IPS-18a (cell line): ENCODE results near the gene OGDHL.
"Not testable (repeated sequence)": the region's sequence is repeated elsewhere in the genome, so short reads cannot be mapped to it uniquely, and the experiment has no call there.

ENCODE experiments used
- H3K27ac ChIP-seq: one replicate; pipeline ENCODE4 v1.5.1; 2013; ENCODE audit warnings: low read length
- H3K27me3 ChIP-seq: one replicate; pipeline ENCODE4 v1.6.1; 2013; ENCODE audit warnings: mild to moderate bottlenecking, low read length; ENCODE audit not compliant: control insufficient read depth, insufficient read depth
- H3K36me3 ChIP-seq: one replicate; pipeline ENCODE4 v1.6.1; 2013; ENCODE audit warnings: low read depth, low read length; ENCODE audit not compliant: control insufficient read depth
- H3K4me1 ChIP-seq: one replicate; pipeline ENCODE4 v1.6.1; 2013; ENCODE audit warnings: low read depth, low read length; ENCODE audit not compliant: control insufficient read depth
- H3K4me3 ChIP-seq: one replicate; pipeline ENCODE4 v1.5.1; 2013; ENCODE audit warnings: low read length
- H3K9ac ChIP-seq: one replicate; pipeline ENCODE4 v1.6.1; 2013; ENCODE audit warnings: mild to moderate bottlenecking, low read length, moderate library complexity
- H3K9me3 ChIP-seq: one replicate; pipeline ENCODE4 v1.6.1; 2013; ENCODE audit warnings: low read depth, low read length; ENCODE audit not compliant: control insufficient read depth

OGDHL gene

DNA sequence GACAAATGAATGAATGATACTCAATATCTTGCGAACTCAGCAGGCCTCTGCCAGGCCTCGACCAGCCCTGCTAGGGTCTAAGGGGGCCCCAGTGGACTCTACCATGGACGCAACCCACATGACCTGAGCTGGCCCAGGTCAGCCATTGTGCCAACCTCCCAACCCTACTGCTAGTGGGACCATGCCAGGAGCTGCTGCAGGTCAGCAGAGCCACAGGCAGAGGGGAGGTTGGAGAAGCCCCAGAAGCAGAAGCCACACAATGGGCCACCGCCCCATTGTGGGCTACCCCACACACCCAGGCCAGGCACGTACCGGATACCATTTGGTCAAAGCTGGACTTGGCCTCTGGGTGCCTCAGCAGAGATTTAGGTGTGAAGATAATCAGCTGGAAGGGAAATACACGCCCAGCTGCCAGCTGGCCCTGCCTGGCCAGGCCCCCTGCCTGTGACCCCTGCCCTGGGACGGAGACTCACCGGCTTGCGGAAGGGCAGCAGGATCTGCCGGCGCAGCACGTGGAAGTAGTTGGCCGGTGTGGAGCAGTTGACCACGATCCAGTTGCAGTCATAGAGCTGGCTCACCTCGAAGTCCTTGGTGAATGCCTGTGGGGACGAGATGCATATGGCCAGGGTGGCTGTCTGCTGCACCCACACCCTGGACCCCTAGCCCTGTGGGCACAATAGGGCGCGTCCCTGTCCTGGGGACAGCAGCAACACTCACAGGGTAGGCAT is 24.5 kb downstream of the OGDHL start:
- Histone ChIP-seq H3K9me3 (no peaks in the 10 kb centered on the region), H3K4me1 (no peaks in the 10 kb centered on the region), H3K27ac (no peak overlapping the region), H3K27me3 (no peaks in the 10 kb centered on the region), H3K36me3 (peaks cover 16% of the 10 kb centered on the region), H3K4me3 (no peak overlapping the region), H3K9ac (no peak overlapping the region)

DNA sequence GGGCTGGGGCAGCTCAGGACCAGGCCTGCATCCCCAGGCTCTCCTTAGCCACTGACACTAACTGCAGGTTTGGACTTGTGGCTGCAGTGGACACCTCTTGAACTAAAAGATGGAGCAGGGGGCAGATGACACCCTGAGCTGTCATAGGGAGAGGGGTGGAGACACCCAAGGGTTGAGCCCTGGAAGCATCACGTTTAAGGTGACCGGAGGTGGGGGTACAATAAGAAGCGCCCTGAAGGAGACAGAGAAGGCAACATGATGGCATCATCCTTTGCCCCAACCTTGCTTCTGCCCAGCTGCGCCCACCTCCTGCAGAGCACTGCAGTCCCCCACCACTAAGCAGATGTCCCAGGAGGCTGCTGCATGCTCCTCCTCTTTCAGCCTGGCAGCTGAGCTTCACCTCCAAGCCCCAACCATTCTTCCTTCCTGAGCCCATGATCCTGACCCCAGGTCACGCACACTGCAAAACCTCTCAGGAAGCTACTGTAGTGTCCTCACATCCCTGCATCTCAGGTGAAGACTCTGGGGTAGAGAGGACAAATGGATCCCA is 25.5 kb downstream of the OGDHL start:
- Histone ChIP-seq H3K4me3 (no peak overlapping the region), H3K9me3 (no peaks in the 10 kb centered on the region), H3K9ac (no peak overlapping the region), H3K4me1 (no peaks in the 10 kb centered on the region), H3K27ac (no peak overlapping the region), H3K36me3 (peaks cover 16% of the 10 kb centered on the region), H3K27me3 (no peaks in the 10 kb centered on the region)

DNA sequence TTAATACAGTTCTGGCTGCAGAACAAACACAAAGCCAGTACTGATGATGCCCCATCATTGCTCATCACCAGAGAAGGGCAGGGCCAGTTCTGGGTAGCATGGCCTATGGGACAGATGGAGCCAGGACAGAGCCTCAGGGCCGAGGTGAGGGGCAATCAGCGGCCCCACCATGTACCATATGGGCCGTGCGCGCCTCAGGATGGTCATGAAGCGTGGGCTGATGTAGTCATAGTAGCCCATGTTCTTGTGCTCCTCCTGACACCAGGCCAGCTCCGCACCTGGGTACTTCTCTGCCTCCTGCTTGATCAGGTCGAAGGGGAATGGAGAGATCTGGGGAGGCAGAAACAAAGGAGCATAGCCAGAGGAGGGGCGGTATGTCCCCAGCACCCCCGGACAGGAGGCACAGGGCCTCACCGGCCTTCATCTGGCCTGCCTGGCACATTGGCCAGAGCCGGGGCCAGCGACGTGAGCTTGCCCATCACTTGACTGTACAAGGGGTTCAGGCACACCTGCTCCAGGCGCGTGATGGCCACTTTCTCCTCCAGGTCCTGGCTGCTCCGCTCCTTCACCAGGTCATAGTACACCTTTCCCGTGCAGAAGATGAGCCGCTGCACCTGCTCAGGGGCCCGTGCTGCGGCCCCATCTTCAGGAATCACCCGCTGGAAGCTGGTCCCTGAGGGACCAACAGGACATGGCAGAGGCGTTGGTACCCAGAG is 26.1 kb downstream of the OGDHL start:
- H3K9ac ChIP-seq: no peak overlapping the region
- H3K9me3 ChIP-seq: no peaks in the 10 kb centered on the region
- peaks cover 16% of the 10 kb centered on the region for H3K36me3 ChIP-seq
- no peak overlapping the region for H3K4me3 ChIP-seq
- no peaks in the 10 kb centered on the region for H3K4me1 ChIP-seq
- no peaks in the 10 kb centered on the region for H3K27me3 ChIP-seq
- H3K27ac ChIP-seq: no peak overlapping the region

DNA sequence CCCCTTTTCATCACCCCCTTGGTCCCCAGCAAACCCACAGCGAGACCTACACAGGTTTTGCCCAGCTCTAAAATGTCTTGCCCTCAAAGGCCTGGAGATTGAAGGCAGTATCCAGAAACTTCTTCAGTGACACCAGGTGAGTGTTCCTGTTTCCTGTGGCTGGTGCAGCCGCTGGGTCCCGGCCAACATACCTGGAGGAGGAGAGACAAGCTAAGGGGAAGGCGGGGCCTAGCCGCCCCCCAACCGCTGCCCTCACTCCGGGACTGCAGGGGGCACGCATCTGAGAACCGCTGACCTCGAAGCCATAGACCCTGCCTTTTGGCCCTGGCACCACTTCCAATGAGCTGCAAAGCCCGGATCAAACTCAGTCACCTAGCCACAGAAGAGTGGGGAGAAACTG is 27.0 kb downstream of the OGDHL start:
- Histone ChIP-seq H3K9me3 (no peaks in the 10 kb centered on the region), H3K27ac (no peak overlapping the region), H3K27me3 (no peaks in the 10 kb centered on the region), H3K4me3 (no peak overlapping the region), H3K36me3 (peaks cover 16% of the 10 kb centered on the region), H3K9ac (no peak overlapping the region), H3K4me1 (no peaks in the 10 kb centered on the region)

DNA sequence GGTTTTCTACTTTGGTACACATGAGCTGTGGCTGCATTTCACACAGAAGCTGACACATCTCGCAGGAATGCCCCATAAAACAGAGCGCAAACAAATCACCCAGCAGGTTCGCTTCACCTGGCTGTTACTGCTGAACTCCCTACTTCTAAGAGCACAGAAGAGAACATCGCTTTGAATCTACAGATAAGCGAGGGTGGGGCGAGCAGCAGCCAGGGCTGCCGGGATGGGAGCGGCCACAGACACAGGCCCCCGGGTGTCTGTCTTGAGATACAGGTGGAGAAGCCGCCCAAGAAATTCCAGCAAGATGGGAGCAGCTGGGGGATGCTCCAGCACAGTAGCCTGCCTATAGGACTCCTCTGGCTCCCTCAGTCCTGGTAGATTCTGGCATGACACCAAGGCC is 27.4 kb downstream of the OGDHL start:
- no peak overlapping the region for H3K9ac ChIP-seq
- peaks cover 16% of the 10 kb centered on the region for H3K36me3 ChIP-seq
- H3K9me3 ChIP-seq: no peaks in the 10 kb centered on the region
- H3K4me3 ChIP-seq: no peak overlapping the region
- H3K4me1 ChIP-seq: no peaks in the 10 kb centered on the region
- no peaks in the 10 kb centered on the region for H3K27me3 ChIP-seq
- H3K27ac ChIP-seq: no peak overlapping the region

DNA sequence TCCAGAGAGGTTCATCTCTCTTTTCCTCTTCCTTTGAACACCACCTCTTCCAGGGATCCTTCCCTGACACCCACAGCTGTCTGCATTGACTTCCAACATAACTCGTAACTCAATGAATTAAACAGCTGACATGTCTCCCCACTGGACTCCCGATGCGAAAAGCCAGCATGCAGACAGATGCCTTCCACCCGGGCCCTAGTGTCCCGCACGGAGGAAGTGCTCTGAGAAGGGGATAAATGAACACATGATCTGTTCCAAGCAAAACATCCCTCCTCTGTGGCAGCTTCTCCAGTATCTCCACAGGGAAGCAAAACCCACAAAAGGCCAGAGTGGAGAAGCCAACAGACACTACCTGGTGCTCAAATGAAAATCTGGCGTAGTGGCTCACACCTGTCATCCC is 28.3 kb downstream of the OGDHL start:
- Histone ChIP-seq H3K27ac (no peak overlapping the region), H3K9me3 (no peaks in the 10 kb centered on the region), H3K27me3 (no peaks in the 10 kb centered on the region), H3K36me3 (peaks cover 16% of the 10 kb centered on the region), H3K4me3 (no peak overlapping the region), H3K9ac (no peak overlapping the region), H3K4me1 (no peaks in the 10 kb centered on the region)

DNA sequence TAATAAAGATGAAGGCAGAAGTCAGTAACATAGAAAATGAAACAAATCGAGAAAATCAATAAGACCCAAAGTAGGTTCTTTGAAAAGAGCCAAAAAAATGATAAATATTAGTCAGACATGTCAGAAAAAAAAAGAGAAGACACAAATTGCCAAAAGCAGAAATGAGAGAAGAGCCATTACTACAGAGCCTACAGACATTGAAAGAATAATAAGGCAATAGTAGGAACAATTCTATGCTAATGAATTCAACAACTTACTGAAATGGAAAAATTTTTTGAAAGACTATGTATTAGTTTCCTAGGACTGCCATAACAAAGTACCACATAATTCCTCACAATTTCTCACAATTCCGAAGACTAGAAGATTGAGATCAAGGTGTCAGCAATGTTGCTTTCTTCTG is 35.5 kb downstream of the OGDHL start:
- Histone ChIP-seq H3K27ac (no peak overlapping the region), H3K9ac (no peak overlapping the region), H3K4me1 (no peaks in the 10 kb centered on the region), H3K4me3 (no peak overlapping the region), H3K9me3 (no peaks in the 10 kb centered on the region), H3K36me3 (no peaks in the 10 kb centered on the region), H3K27me3 (no peaks in the 10 kb centered on the region)

DNA sequence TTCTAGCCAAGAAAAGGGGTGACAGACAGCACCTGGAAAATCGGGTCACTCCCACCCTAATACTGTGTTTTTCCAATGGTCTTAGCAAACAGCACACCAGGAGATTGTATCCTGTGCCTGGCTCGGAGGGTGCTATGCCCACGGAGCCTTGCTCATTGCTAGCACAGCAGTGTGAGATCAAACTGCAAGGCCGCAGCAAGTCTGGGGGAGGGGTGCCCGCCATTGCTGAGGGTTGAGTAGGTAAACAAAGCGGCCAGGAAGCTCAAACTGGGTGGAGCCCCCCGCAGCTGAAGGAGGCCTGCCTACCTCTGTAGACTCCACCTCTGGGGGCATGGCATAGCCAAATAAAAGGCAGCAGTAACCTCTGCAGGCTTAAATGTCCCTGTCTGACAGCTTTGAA is 47.0 kb downstream of the OGDHL start:
- H3K9me3 ChIP-seq, H3K36me3 ChIP-seq, H3K27me3 ChIP-seq, H3K27ac ChIP-seq, H3K4me1 ChIP-seq, H3K9ac ChIP-seq, H3K4me3 ChIP-seq: not testable (repeated sequence)

DNA sequence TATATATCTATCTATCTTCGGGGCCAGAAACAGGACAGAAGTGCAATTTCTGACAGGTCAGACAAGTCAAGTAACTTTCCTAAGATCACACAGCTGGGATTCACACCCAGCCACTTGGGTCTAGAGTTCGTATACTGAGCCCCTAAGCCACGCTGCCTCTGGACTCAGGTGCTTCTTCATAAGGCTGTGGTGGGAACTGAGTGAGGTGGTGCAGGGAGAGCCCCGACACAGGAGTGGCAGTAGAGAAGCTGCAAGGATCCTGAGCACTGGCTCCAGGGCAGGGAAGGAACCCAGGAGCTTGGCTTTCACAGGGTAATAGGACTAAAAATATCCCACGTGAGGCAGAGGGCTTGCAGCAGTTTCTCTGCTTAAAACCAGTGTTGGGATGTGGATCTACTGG is 48.9 kb downstream of the OGDHL start:
- Histone ChIP-seq H3K4me1 (no peaks in the 10 kb centered on the region), H3K36me3 (no peaks in the 10 kb centered on the region), H3K27me3 (no peaks in the 10 kb centered on the region), H3K4me3 (no peak overlapping the region), H3K9me3 (peaks cover 7% of the 10 kb centered on the region), H3K9ac (no peak overlapping the region), H3K27ac (no peak overlapping the region)

DNA sequence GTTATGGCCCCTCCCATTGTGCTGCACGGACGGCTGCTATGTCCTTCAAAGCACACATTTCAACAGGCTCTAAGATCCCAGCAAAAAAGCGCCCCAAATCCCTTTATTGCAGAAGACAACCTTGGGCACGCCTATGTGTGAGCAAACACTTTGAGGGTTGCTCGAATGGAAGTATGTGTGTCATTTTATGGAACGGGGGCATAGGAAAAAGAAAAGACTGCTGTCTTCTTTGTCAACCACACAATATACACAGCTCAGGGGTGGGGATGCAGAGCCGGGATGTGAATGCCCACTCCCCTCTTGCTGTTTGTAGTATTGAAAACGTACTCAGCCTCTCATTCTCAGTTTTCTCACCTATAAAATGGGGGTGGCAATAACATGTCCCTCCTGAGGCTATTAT is 50.6 kb downstream of the OGDHL start:
- H3K4me3 ChIP-seq: no peak overlapping the region
- H3K4me1 ChIP-seq: no peaks in the 10 kb centered on the region
- H3K9ac ChIP-seq: no peak overlapping the region
- H3K9me3 ChIP-seq: peaks cover 7% of the 10 kb centered on the region
- no peak overlapping the region for H3K27ac ChIP-seq
- no peaks in the 10 kb centered on the region for H3K36me3 ChIP-seq
- H3K27me3 ChIP-seq: no peaks in the 10 kb centered on the region

DNA sequence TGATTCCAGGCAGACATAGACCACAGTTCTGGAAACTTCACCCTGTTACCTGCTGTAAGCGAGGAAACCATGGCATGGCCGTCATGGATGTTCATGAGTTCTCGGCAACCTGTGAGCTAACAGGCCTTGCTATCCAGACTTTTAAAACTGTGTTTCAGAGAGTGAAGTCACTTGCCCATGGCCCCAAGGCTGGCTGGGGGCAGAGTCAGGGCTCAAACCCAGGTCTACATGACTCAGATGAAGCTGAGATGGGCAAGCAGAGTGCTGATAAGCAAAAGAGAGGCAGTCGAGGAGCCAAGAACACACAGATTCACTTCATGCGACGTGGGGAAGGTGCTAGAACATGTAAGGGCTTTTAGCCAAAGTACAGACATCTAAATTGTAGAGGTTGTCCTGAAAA is 51.2 kb downstream of the OGDHL start:
- Histone ChIP-seq H3K27me3 (no peaks in the 10 kb centered on the region), H3K27ac (no peak overlapping the region), H3K9me3 (peaks cover 7% of the 10 kb centered on the region), H3K36me3 (no peaks in the 10 kb centered on the region), H3K9ac (no peak overlapping the region), H3K4me1 (no peaks in the 10 kb centered on the region), H3K4me3 (no peak overlapping the region)

DNA sequence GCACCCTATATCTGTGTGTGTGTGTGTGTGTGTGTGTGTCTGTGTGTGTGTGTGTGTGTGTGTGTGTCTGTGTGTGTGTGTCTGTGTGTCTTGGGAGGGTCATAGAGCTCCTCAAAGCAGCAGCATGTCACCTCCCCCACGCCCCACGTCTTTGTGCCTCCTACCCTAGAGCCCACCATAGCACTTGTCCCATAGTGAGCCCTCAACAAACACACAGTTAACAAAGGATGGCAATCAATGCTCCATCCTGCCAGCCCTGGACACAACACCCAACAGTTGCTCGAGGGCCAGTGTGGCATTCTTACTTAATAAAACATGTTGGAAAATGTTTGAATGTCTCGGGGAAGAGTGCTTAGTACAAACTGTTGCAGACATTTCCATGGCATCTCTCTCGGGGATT is 52.2 kb downstream of the OGDHL start:
- Histone ChIP-seq H3K36me3 (no peaks in the 10 kb centered on the region), H3K27ac (no peak overlapping the region), H3K9me3 (peaks cover 9% of the 10 kb centered on the region), H3K4me3 (no peak overlapping the region), H3K4me1 (no peaks in the 10 kb centered on the region), H3K9ac (no peak overlapping the region), H3K27me3 (no peaks in the 10 kb centered on the region)
